GM12878 (cell line): ENCODE measurements around the gene PDZD7. TPM values are rescaled to one million over a fixed set of nuclear protein-coding genes. Genes with fewer than 3 reads are reported as not detected.

ENCODE experiments used
- ATAC-seq: fragments of 200-7000 bp; cut with Tn5 transposase; 3 replicates; pipeline ENCODE4 v1.9.1; 2020; ENCODE audit warnings: mild to moderate bottlenecking, moderate library complexity
- BruUV-seq: library from RNA; stranded (reverse); fragments of 400-500 nt; replicated peaks from 2 replicates; lab custom pipeline; 2021; lab: Mats Ljungman, UMichigan
- CTCF ChIA-PET: fragments of 300-600 bp; sonication (Branson Sonifier 250); formaldehyde crosslinking; extraction: SDS; loops from one replicate; lab custom pipeline; 2021; ENCODE audit warnings: inconsistent platforms; lab: Yijun Ruan, JAX
- POLR2A ChIA-PET: fragments of 350-600 bp; formaldehyde crosslinking; extraction: SDS; loops from one replicate; lab custom pipeline; 2021; ENCODE audit warnings: inconsistent platforms; lab: Charles Lee
- RAD21 ChIA-PET: fragments of 300-600 bp; sonication (Branson Sonifier 250); formaldehyde crosslinking; loops from one replicate; lab custom pipeline; 2023; ENCODE audit warnings: antibody characterized with exemption; ENCODE audit not compliant: unreplicated experiment; lab: Charles Lee
- SMC1A ChIA-PET: fragments of 300-600 bp; sonication (Branson Sonifier 250); formaldehyde crosslinking; loops from one replicate; lab custom pipeline; 2023; ENCODE audit not compliant: unreplicated experiment, uncharacterized antibody; lab: Charles Lee
- DNase-seq: peaks from one replicate; pipeline ENCODE4 v3.0.0-alpha.2; 2011; ENCODE audit warnings: low read depth, low spot score
- FAIRE-seq: peaks from 3 replicates; lab custom pipeline; 2011; peaks lifted over from hg19 to GRCh38; lab: Jason Lieb, UNC
- H2AFZ ChIP-seq: 2 replicates; pipeline ENCODE4 v1.6.0; 2011; ENCODE audit warnings: low read depth, low read length, control low read depth; ENCODE audit not compliant: control insufficient read depth
- H3K27ac ChIP-seq: 2 replicates; pipeline ENCODE4 v1.5.1; 2011; ENCODE audit warnings: control low read depth; ENCODE audit not compliant: control insufficient read depth, insufficient read depth
- H3K27me3 ChIP-seq, 2 experiments: replicated peaks in 1 of 2; 2 replicates each; pipeline versions ENCODE4 v1.6.0 to v1.6.1; 2011; ENCODE audit warnings: low read length in 1 of 2; ENCODE audit not compliant: control insufficient read depth in 2 of 2, insufficient read depth in 2 of 2
- H3K36me3 ChIP-seq, 2 experiments: 2 replicates each; pipeline ENCODE4 v1.5.1; 2011; ENCODE audit warnings: low read length in 1 of 2; ENCODE audit not compliant: control insufficient read depth in 2 of 2, insufficient read depth in 2 of 2
- H3K4me1 ChIP-seq: 2 replicates; pipeline ENCODE4 v1.6.1; 2011; ENCODE audit warnings: mild to moderate bottlenecking, low read length, moderate library complexity, mixed read lengths; ENCODE audit not compliant: control insufficient read depth, insufficient read depth
- H3K4me2 ChIP-seq: 2 replicates; pipeline ENCODE4 v1.6.0; 2011; ENCODE audit warnings: control low read depth; ENCODE audit not compliant: control insufficient read depth, insufficient read depth
- H3K4me3 ChIP-seq: fragments of 200-600 bp; sonication (generic); 2 replicates; pipeline ENCODE4 v1.5.1; 2016
- H3K79me2 ChIP-seq: 2 replicates; pipeline ENCODE4 v1.6.0; 2011; ENCODE audit warnings: low read length; ENCODE audit not compliant: control insufficient read depth, insufficient read depth
- H3K9ac ChIP-seq: 2 replicates; pipeline ENCODE4 v1.8.0; 2011; ENCODE audit warnings: low read length, control low read depth, mixed read lengths; ENCODE audit not compliant: control insufficient read depth, insufficient read depth
- H3K9me3 ChIP-seq: replicated peaks from 3 replicates; pipeline ENCODE4 v1.5.1; 2011; ENCODE audit warnings: mild to moderate bottlenecking, low read length; ENCODE audit not compliant: control insufficient read depth, insufficient read depth
- H4K20me1 ChIP-seq: 2 replicates; pipeline ENCODE4 v1.6.0; 2011; ENCODE audit not compliant: control insufficient read depth, insufficient read depth
- BMI1 ChIP-seq: fragments of 450-650 bp; IDR thresholded peaks from 2 replicates; pipeline ENCODE4 v1.6.1; 2016; ENCODE audit warnings: mild to moderate bottlenecking, moderate library complexity, borderline replicate concordance
- CBFB ChIP-seq: IDR thresholded peaks from 2 replicates; pipeline ENCODE4 v1.6.1; 2016; ENCODE audit warnings: antibody characterized with exemption, low read depth
- CREB1 ChIP-seq: IDR thresholded peaks from 2 replicates; pipeline ENCODE4 v1.6.1; 2012; ENCODE audit warnings: low read depth, mild to moderate bottlenecking, inconsistent platforms
- EP300 ChIP-seq, 2 experiments: fragments of 150-350 bp in 1 of 2; IDR thresholded peaks; 2 replicates each; pipeline ENCODE4 v1.6.1; 2011 to 2012; ENCODE audit warnings: low read depth in 2 of 2, low read length in 2 of 2, borderline replicate concordance in 1 of 2, improper control_type of control experiment in 1 of 2, inconsistent platforms in 1 of 2; ENCODE audit not compliant: control insufficient read depth in 1 of 2
- GATAD2B ChIP-seq: fragments of 450-650 bp; conservative IDR thresholded peaks from 2 replicates; pipeline ENCODE4 v1.6.1; 2017; ENCODE audit warnings: low read depth, mild to moderate bottlenecking, moderate library complexity
- HDGF ChIP-seq: fragments of 450-650 bp; IDR thresholded peaks from 2 replicates; pipeline ENCODE4 v1.6.1; 2016; ENCODE audit warnings: antibody characterized with exemption
- IRF4 ChIP-seq: IDR thresholded peaks from 2 replicates; pipeline ENCODE4 v1.6.1; 2011; ENCODE audit warnings: low read depth, low read length
- JUNB ChIP-seq: IDR thresholded peaks from 2 replicates; pipeline ENCODE4 v1.6.1; 2016; ENCODE audit warnings: antibody characterized with exemption, mild to moderate bottlenecking
- NR2C1 ChIP-seq: fragments of 450-650 bp; IDR thresholded peaks from 2 replicates; pipeline ENCODE4 v1.6.1; 2017; ENCODE audit warnings: antibody characterized with exemption, mild to moderate bottlenecking, moderate library complexity
- POLR2AphosphoS5 ChIP-seq: IDR thresholded peaks from 2 replicates; pipeline ENCODE4 v1.6.1; 2011; ENCODE audit warnings: mild to moderate bottlenecking, low read length, inconsistent platforms
- RAD21 ChIP-seq: IDR thresholded peaks from 2 replicates; pipeline ENCODE4 v1.6.1; 2011; ENCODE audit warnings: mild to moderate bottlenecking, low read depth, low read length, moderate library complexity; ENCODE audit not compliant: insufficient read depth
- SMAD5 ChIP-seq: IDR thresholded peaks from 2 replicates; pipeline ENCODE4 v1.6.1; 2016; ENCODE audit warnings: antibody characterized with exemption, low read depth
- SP1 ChIP-seq: IDR thresholded peaks from one replicate; pipeline ENCODE4 v1.6.1; 2011; ENCODE audit warnings: low read depth, low read length
- TAF1 ChIP-seq: IDR thresholded peaks from 2 replicates; pipeline ENCODE4 v1.6.1; 2011; ENCODE audit warnings: mild to moderate bottlenecking, low read depth, low read length, borderline replicate concordance
- ZSCAN29 ChIP-seq: fragments of 450-650 bp; IDR thresholded peaks from 2 replicates; pipeline ENCODE4 v1.6.1; 2017; ENCODE audit warnings: mild to moderate bottlenecking, moderate library complexity
- WGBS: methylation state at CpG from one replicate; pipeline ENCODE4 v1.1.6; 2016; ENCODE audit warnings: low lambda C conversion rate; ENCODE audit not compliant: insufficient replicate concordance, insufficient coverage; ENCODE audit errors: missing lambda C conversion rate; 5-methylcytosine and 5-hydroxymethylcytosine counted together
- in situ Hi-C: fragments of 300-500 bp; cut with MboI; formaldehyde crosslinking; loops from 9 replicates; pipeline ENCODE4 v1.14.3; 2018; ENCODE audit warnings: mixed read lengths
- intact Hi-C: fragments of 100-400 bp; cut with micrococcal nuclease; formaldehyde crosslinking; loops from one replicate; pipeline ENCODE4 v1.14.2; 2022; ENCODE audit not compliant: unreplicated experiment
- polyA plus RNA-seq, 11 experiments: library from polyadenylated mRNA; depleted of rRNA in 4 of 11; unstranded in 6 of 11; stranded (reverse) in 5 of 11; fragments of >200 nt; fragmentation: Nextera tagmentation in 4 of 11; fragmentation: Illumina TruSeq in 1 of 11; extraction: Ambion mirVana in 4 of 11; extraction: Trizol in 1 of 11; gene quantifications; 1 replicate in 1 of 11; 2 replicates in 10 of 11; pipeline versions ENCODE4 v1.2.1 to v1.2.3, GENCODE V29; 2011 to 2016; ENCODE audit warnings: inconsistent platforms in 2 of 11, missing spikeins in 2 of 11, low read depth in 1 of 11
- total RNA-seq, 4 experiments: library from RNA; depleted of rRNA in 3 of 4; stranded (reverse); fragments of >200 nt in 3 of 4; fragmentation: Illumina TruSeq in 1 of 4; extraction: Trizol in 1 of 4; gene quantifications; 2 replicates each; pipeline versions ENCODE4 v1.2.1 to v1.2.3, GENCODE V29; 2013 to 2021
- TF ChIP-seq, protein P1 (sequence below): IDR thresholded peaks from 2 replicates; pipeline ENCODE4 v1.6.1; 2011; ENCODE audit warnings: mild to moderate bottlenecking, low read depth, low read length, moderate library complexity; ENCODE audit not compliant: insufficient replicate concordance
- TF ChIP-seq, protein P2 (sequence below): fragments of 450-650 bp; IDR thresholded peaks from 2 replicates; pipeline ENCODE4 v1.6.1; 2017; ENCODE audit warnings: low read depth, mild to moderate bottlenecking, moderate library complexity
- TF ChIP-seq, protein P3 (sequence below): IDR thresholded peaks from 2 replicates; pipeline ENCODE4 v1.6.1; 2011; ENCODE audit warnings: low read depth, mild to moderate bottlenecking, low read length, moderate library complexity, borderline replicate concordance; ENCODE audit errors: extremely low read depth
- TF ChIP-seq, protein P4 (sequence below): fragments of 450-650 bp; IDR thresholded peaks from 2 replicates; pipeline ENCODE4 v1.6.1; 2016; ENCODE audit warnings: mild to moderate bottlenecking

PDZD7 gene
- total and polyA plus RNA-seq, 10 of the 15 experiments (the other 5 are each of a cell fraction or from before 2014, with no cell fraction given) = 0.01 to 0.20 (median 0.03) TPM; not detected in 7

DNA sequence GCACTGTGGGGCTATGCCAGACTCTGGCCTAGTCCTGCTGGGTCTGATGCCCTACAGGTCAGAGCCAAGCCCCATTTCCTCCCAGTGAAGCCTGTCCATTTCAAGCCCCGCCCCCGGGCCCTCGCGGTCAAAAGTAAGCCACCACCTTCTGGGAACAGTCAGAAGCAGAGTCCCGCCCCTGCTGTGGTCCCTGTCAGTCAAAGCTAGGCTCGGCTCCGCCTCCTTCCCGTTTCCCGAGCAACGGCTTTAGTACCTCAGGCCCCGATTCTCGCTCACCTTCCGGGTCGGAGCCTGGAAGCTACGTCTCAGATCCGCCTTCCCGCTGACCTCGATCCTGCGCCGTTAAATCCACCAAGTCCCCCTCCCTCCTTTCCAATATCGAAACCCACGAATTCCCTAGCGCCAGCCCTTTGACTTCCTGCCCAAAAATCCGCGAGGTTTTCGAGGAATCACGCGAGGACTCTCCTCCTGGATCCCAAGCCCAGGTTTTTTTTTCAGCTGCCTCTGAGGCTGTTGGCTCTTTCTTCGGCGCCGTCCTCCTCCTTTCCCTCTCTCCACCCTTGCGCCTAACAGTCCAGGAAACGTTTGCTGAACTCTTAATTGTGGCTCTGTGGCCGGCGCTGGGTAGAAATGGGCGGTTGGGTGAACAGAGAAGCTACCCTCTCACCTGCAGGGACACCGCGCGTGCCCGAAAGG, 11.9 kb upstream of the PDZD7 start:
- ChIA-PET CTCF (interaction anchor here (0.7 to 24.4 kb wide), 21 partner anchors 9 to 401 kb away, joined by 3 to 885 read pairs (median 5); partner anchors contain the start of genes KAZALD1, LZTS2, MRPL43 and PDZD7), SMC1A (interaction anchor here (0.6 to 4.2 kb wide), 20 partner anchors 8 to 236 kb away, joined by 3 to 45 read pairs (median 6); partner anchors contain the start of genes KAZALD1, PDZD7 and SFXN3), RAD21 (interaction anchor here (0.6 to 5.1 kb wide), 15 partner anchors 8 to 804 kb away, joined by 3 to 70 read pairs (median 4); partner anchors contain the start of genes KAZALD1, PDZD7 and SFXN3), POLR2A (interaction anchor here (0.6 to 3.3 kb wide), 12 partner anchors 9 to 44 kb away, joined by 3 to 42 read pairs (median 4); partner anchors contain the start of genes KAZALD1, PDZD7 and SFXN3)
- Histone ChIP-seq H3K27me3 (no peaks in the 10 kb centered on the region; a peak in 1 of 4 replicates), H2AFZ (peak overlapping the region; percentile 94), H3K79me2 (no peaks in the 10 kb centered on the region), H3K4me1 (peaks cover 5% of the 10 kb centered on the region; the same call in 1 of the 2 replicates), H3K27ac (peak overlapping the region; percentile 7; the same call in 1 of the 2 replicates), H3K9me3 (no peaks in the 10 kb centered on the region), H3K4me3 (peak overlapping the region; percentile 63), H3K36me3 (no peaks in the 10 kb centered on the region), H4K20me1 (no peaks in the 10 kb centered on the region), H3K4me2 (peak overlapping the region; percentile 86), H3K9ac (peak overlapping the region; percentile 77)
- in situ Hi-C loops = no loop called here
- WGBS = 6% methylated on average over 40 of the region's 40 CpGs
- peak; percentile 97 for FAIRE-seq
- BruUV-seq = TSS peak; percentile 91
- DNase-seq = peak; percentile 83
- peak; percentile 96 for ATAC-seq
- intact Hi-C loops = no loop called here
- 0 out of 2 replicates have a peak, but pooled peaks have one; percentile 30 for TF ChIP-seq CREB1
- peak; percentile 88; the same call in 1 of the 2 replicates for TF ChIP-seq BMI1
- TF ChIP-seq, protein P1, sequence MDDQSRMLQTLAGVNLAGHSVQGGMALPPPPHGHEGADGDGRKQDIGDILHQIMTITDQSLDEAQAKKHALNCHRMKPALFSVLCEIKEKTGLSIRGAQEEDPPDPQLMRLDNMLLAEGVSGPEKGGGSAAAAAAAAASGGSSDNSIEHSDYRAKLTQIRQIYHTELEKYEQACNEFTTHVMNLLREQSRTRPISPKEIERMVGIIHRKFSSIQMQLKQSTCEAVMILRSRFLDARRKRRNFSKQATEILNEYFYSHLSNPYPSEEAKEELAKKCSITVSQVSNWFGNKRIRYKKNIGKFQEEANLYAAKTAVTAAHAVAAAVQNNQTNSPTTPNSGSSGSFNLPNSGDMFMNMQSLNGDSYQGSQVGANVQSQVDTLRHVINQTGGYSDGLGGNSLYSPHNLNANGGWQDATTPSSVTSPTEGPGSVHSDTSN = peak; percentile 98
- peak; percentile 21 for TF ChIP-seq SP1
- peak; percentile 73; the same call in 1 of the 2 replicates for TF ChIP-seq CBFB
- no peak for TF ChIP-seq ZSCAN29
- TF ChIP-seq RAD21 = no peak
- TF ChIP-seq, protein P2, sequence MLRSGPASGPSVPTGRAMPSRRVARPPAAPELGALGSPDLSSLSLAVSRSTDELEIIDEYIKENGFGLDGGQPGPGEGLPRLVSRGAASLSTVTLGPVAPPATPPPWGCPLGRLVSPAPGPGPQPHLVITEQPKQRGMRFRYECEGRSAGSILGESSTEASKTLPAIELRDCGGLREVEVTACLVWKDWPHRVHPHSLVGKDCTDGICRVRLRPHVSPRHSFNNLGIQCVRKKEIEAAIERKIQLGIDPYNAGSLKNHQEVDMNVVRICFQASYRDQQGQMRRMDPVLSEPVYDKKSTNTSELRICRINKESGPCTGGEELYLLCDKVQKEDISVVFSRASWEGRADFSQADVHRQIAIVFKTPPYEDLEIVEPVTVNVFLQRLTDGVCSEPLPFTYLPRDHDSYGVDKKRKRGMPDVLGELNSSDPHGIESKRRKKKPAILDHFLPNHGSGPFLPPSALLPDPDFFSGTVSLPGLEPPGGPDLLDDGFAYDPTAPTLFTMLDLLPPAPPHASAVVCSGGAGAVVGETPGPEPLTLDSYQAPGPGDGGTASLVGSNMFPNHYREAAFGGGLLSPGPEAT = peak; percentile 57; the same call in 1 of the 2 replicates
- TF ChIP-seq, protein P3, sequence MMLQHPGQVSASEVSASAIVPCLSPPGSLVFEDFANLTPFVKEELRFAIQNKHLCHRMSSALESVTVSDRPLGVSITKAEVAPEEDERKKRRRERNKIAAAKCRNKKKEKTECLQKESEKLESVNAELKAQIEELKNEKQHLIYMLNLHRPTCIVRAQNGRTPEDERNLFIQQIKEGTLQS = no peak
- TF ChIP-seq, protein P4, sequence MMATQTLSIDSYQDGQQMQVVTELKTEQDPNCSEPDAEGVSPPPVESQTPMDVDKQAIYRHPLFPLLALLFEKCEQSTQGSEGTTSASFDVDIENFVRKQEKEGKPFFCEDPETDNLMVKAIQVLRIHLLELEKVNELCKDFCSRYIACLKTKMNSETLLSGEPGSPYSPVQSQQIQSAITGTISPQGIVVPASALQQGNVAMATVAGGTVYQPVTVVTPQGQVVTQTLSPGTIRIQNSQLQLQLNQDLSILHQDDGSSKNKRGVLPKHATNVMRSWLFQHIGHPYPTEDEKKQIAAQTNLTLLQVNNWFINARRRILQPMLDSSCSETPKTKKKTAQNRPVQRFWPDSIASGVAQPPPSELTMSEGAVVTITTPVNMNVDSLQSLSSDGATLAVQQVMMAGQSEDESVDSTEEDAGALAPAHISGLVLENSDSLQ = peak; percentile 99
- peak; percentile 20; the same call in 1 of the 2 replicates for TF ChIP-seq NR2C1
- peak; percentile 72 for TF ChIP-seq SMAD5
- no peak for TF ChIP-seq GATAD2B
- TF ChIP-seq POLR2AphosphoS5 = peak; percentile 78
- 0 out of 2 replicates have a peak, but pooled peaks have one; percentile 37 for TF ChIP-seq JUNB
- TF ChIP-seq IRF4 = 0 out of 2 replicates have a peak, but pooled peaks have one; percentile 23
- peak; percentile 37; the same call in 1 of the 2 replicates for TF ChIP-seq HDGF
- TF ChIP-seq TAF1 = peak; percentile 53; the same call in 1 of the 2 replicates
- TF ChIP-seq EP300 (IDR thresholded peaks at IDR 0.05; ENCODE audit: borderline replicate concordance in 1 of 2, control insufficient read depth in 1 of 2, low read depth in 2 of 2, low read length in 2 of 2) = no peak
